Adrenal gland (tissue), 5 donors: ENCODE results near the gene LRRC41.

ENCODE experiments used
- CTCF ChIP-seq, 6 experiments: fragments of 450-650 bp in 4 of 6; fragments of 200-600 bp in 2 of 6; sonication (generic) in 1 of 6; IDR thresholded peaks; 1 replicate in 5 of 6; 2 replicates in 1 of 6; pipeline versions ENCODE4 v1.5.1 to v1.8.0; 2016 to 2021; ENCODE audit warnings: antibody characterized with exemption in 6 of 6, mild to moderate bottlenecking in 2 of 6, moderate library complexity in 1 of 6
- POLR2A ChIP-seq, 2 donors: fragments of 450-650 bp; IDR thresholded peaks; one replicate each; pipeline ENCODE4 v1.6.1; 2017; ENCODE audit warnings: antibody characterized with exemption in 2 of 2, mild to moderate bottlenecking in 2 of 2, moderate library complexity in 1 of 2
- donor health status: DM: no; HTN: no; CAD: no.

- TF ChIP-seq CTCF (IDR thresholded peaks at IDR 0.05), result no peak
- TF ChIP-seq POLR2A (IDR thresholded peaks at IDR 0.05), result no peak
Observed at GRCh38 chr1:46242918-46243317, 60.5 kb downstream of the LRRC41 start.
